GM12801 (cell line): ENCODE results near the gene CFAP251.

ENCODE experiments used
- CTCF ChIP-seq: IDR thresholded peaks from one replicate; pipeline ENCODE4 v1.5.1; 2011; ENCODE audit warnings: control low read depth; ENCODE audit not compliant: insufficient read length; ENCODE audit errors: extremely low read depth

The CFAP251 gene

GRCh38 chr12:121957861-121958515 lies 39.6 kb downstream of the CFAP251 start:
- no peak for TF ChIP-seq CTCF

- no peak for TF ChIP-seq CTCF
Observed at GRCh38 chr12:121958541-121959240, 40.3 kb downstream of the CFAP251 start.

- no peak for TF ChIP-seq CTCF
Observed at GRCh38 chr12:121960541-121960940, 42.1 kb downstream of the CFAP251 start.

GRCh38 chr12:121961195-121961879 lies 42.9 kb downstream of the CFAP251 start:
- TF ChIP-seq CTCF: no peak

- no peak for TF ChIP-seq CTCF
Observed at GRCh38 chr12:121963341-121964018, 45.1 kb downstream of the CFAP251 start.

GRCh38 chr12:121964813-121965643 lies 46.6 kb downstream of the CFAP251 start:
- TF ChIP-seq CTCF: no peak
